Sigmoid colon (tissue), 4 donors: ENCODE measurements around the gene BBS5.

Experiments used
- EP300 ChIP-seq, 4 donors: sonication (generic); formaldehyde crosslinking; IDR thresholded peaks; one replicate each; pipeline ENCODE4 v1.6.1; 2017; ENCODE audit warnings: antibody characterized with exemption in 4 of 4
- POLR2A ChIP-seq, 2 donors: fragments of 450-650 bp; IDR thresholded peaks; one replicate each; pipeline ENCODE4 v1.6.1; 2016; ENCODE audit warnings: antibody characterized with exemption in 2 of 2, mild to moderate bottlenecking in 2 of 2, moderate library complexity in 2 of 2
- POLR2AphosphoS5 ChIP-seq, 4 donors: sonication (generic); formaldehyde crosslinking; IDR thresholded peaks; one replicate each; pipeline ENCODE4 v1.6.1; 2017; ENCODE audit warnings: antibody characterized with exemption in 4 of 4
- TF ChIP-seq, protein P1 (sequence below), 4 experiments: fragments of 450-650 bp in 3 of 4; fragments of 200-600 bp in 1 of 4; IDR thresholded peaks; one replicate each; pipeline ENCODE4 v1.5.1; 2016 to 2019; ENCODE audit warnings: antibody characterized with exemption in 4 of 4, mild to moderate bottlenecking in 3 of 4, moderate library complexity in 2 of 4

DNA sequence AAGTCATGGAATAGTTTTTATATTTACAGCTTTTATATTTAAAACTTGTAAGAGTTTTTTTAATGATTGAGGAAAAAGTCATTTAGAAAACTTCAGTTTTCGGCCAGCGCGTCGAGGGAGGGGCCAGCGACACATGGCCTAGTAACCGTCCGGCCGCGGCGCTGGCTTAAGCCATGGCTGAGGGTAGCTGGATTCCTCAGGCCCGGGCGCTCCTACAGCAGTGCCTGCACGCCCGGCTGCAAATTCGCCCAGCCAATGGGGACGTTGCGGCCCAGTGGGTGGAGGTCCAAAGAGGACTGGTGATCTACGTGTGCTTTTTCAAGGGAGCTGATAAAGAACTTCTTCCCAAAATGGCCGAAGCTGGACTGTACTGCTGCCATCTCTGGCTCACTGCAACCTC lies 25.4 kb downstream of the BBS5 start:
- TF ChIP-seq, protein P1, sequence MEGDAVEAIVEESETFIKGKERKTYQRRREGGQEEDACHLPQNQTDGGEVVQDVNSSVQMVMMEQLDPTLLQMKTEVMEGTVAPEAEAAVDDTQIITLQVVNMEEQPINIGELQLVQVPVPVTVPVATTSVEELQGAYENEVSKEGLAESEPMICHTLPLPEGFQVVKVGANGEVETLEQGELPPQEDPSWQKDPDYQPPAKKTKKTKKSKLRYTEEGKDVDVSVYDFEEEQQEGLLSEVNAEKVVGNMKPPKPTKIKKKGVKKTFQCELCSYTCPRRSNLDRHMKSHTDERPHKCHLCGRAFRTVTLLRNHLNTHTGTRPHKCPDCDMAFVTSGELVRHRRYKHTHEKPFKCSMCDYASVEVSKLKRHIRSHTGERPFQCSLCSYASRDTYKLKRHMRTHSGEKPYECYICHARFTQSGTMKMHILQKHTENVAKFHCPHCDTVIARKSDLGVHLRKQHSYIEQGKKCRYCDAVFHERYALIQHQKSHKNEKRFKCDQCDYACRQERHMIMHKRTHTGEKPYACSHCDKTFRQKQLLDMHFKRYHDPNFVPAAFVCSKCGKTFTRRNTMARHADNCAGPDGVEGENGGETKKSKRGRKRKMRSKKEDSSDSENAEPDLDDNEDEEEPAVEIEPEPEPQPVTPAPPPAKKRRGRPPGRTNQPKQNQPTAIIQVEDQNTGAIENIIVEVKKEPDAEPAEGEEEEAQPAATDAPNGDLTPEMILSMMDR (IDR thresholded peaks at IDR 0.05) = no peak
- TF ChIP-seq EP300 (IDR thresholded peaks at IDR 0.05) = no peak
- no peak for TF ChIP-seq POLR2A (IDR thresholded peaks at IDR 0.05)
- no peak for TF ChIP-seq POLR2AphosphoS5 (IDR thresholded peaks at IDR 0.05)
